ENCODE measurements around the gene GABBR1.

- TF ChIP-seq EZH2 (IDR thresholded peaks at IDR 0.05; ENCODE audit: borderline replicate concordance, low read length) (no peak), CTCF (conservative IDR thresholded peaks at IDR 0.05 in 1 of 2, IDR thresholded peaks at IDR 0.05 in 1 of 2; ENCODE audit: extremely low read depth in 1 of 2, insufficient read depth in 1 of 2, low read depth in 1 of 2, low read length in 2 of 2) (no peak)
Observed at GRCh38 chr6:29524444-29525310, 108.3 kb downstream of the GABBR1 start.

All from mammary epithelial cell (primary cell).